Testis (tissue), 3 donors: ENCODE results near the gene PLEKHA8. TPM values are rescaled to one million over a fixed set of nuclear protein-coding genes. Genes with fewer than 3 reads are reported as not detected.
A peak's percentile ranks its signal among the peaks of the same experiment; 100 is the strongest.

Experiments
- DNase-seq: peaks from one replicate; pipeline ENCODE4 v3.0.0-alpha.2; 2019
- H3K27ac ChIP-seq, 2 donors: fragments of 200-600 bp; sonication (generic); one replicate each; pipeline ENCODE4 v1.5.1; 2019
- H3K27me3 ChIP-seq: fragments of 200-600 bp; sonication (generic); one replicate; pipeline ENCODE4 v1.5.1; 2019
- H3K36me3 ChIP-seq: fragments of 200-600 bp; sonication (generic); one replicate; pipeline ENCODE4 v1.5.1; 2017; ENCODE audit warnings: low read depth; ENCODE audit errors: missing control alignments
- H3K4me1 ChIP-seq: fragments of 200-600 bp; sonication (generic); one replicate; pipeline ENCODE4 v1.5.1; 2019
- H3K4me3 ChIP-seq, 2 donors: fragments of 200-600 bp; sonication (generic); one replicate each; pipeline ENCODE4 v1.5.1; 2017 to 2019
- H3K9me3 ChIP-seq: fragments of 200-600 bp; sonication (generic); one replicate; pipeline ENCODE4 v1.5.1; 2017
- POLR2A ChIP-seq: fragments of 450-650 bp; IDR thresholded peaks from one replicate; pipeline ENCODE4 v1.6.1; 2017; ENCODE audit warnings: antibody characterized with exemption, mild to moderate bottlenecking, moderate library complexity
- WGBS, 2 donors: methylation state at CpG; one replicate each; pipeline ENCODE4 v1.1.5; 2018; 5-methylcytosine and 5-hydroxymethylcytosine counted together
- intact Hi-C: fragments of 100-400 bp; cut with DNase I; formaldehyde crosslinking; loops from one replicate; pipeline ENCODE4 v1.15.1; 2023; ENCODE audit warnings: low total_unique reads
- polyA plus RNA-seq: library from polyadenylated mRNA; stranded (reverse); fragments of 350-450 nt; fragmentation: Illumina TruSeq; extraction: RNeasy Lipid Tissue Mini Kit (QIAGEN cat#74804); gene quantifications from one replicate; pipeline ENCODE4 v1.2.3, GENCODE V29; 2014; ENCODE audit warnings: low read depth, low replicate concordance; ENCODE audit not compliant: insufficient read depth
- total RNA-seq, 2 donors: library from RNA; depleted of rRNA; stranded (reverse); fragments of >200 nt; gene quantifications; one replicate each; pipeline ENCODE4 v1.2.3, GENCODE V29; 2016
- TF ChIP-seq, protein P1 (sequence below), 3 experiments: fragments of 450-650 bp in 2 of 3; fragments of 200-600 bp in 1 of 3; sonication (generic) in 1 of 3; IDR thresholded peaks; one replicate each; pipeline ENCODE4 v1.5.1; 2016 to 2019; ENCODE audit warnings: antibody characterized with exemption in 3 of 3, mild to moderate bottlenecking in 2 of 3, moderate library complexity in 1 of 3

PLEKHA8 gene
- total and polyA plus RNA-seq, 3 donors from 2014 or later: 7.1 to 14.5 (median 11.0) TPM

DNA sequence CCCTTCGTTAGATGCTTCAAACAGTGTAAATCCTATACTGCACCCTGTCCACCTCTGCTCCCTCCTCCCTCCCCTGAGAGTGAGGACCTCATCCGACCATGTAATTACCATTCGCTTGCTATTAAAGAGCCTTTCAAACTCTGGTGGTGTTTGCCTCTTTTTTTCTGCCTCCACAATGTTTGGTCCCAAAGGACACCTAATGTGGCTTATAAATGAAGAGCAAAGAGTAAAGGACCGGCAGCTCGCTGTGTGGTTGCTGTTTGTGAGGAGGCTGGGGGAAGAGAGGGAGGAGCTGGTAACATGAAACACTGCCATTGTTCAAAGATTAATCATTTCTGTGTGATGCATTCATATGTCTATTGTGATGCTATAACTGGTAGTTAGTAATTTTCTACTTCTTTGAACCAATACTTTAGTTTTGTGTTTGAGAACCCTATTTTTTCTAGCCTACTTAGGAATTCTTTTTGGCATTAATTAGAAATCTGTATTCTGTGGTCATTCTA is 134.5 kb downstream of the PLEKHA8 start:
- Histone ChIP-seq H3K9me3 (no peaks in the 10 kb centered on the region), H3K36me3 (no peaks in the 10 kb centered on the region), H3K27ac (no peak overlapping the region), H3K27me3 (no peaks in the 10 kb centered on the region), H3K4me3 (no peak overlapping the region), H3K4me1 (peaks cover 4% of the 10 kb centered on the region)
- WGBS, 2 donors: 60 to 65% methylated on average over 5 of the region's 5 CpGs
- DNase-seq: no peak
- intact Hi-C loops: no loop called here
- TF ChIP-seq, protein P1, sequence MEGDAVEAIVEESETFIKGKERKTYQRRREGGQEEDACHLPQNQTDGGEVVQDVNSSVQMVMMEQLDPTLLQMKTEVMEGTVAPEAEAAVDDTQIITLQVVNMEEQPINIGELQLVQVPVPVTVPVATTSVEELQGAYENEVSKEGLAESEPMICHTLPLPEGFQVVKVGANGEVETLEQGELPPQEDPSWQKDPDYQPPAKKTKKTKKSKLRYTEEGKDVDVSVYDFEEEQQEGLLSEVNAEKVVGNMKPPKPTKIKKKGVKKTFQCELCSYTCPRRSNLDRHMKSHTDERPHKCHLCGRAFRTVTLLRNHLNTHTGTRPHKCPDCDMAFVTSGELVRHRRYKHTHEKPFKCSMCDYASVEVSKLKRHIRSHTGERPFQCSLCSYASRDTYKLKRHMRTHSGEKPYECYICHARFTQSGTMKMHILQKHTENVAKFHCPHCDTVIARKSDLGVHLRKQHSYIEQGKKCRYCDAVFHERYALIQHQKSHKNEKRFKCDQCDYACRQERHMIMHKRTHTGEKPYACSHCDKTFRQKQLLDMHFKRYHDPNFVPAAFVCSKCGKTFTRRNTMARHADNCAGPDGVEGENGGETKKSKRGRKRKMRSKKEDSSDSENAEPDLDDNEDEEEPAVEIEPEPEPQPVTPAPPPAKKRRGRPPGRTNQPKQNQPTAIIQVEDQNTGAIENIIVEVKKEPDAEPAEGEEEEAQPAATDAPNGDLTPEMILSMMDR (IDR thresholded peaks at IDR 0.05): no peak
- no peak for TF ChIP-seq POLR2A

DNA sequence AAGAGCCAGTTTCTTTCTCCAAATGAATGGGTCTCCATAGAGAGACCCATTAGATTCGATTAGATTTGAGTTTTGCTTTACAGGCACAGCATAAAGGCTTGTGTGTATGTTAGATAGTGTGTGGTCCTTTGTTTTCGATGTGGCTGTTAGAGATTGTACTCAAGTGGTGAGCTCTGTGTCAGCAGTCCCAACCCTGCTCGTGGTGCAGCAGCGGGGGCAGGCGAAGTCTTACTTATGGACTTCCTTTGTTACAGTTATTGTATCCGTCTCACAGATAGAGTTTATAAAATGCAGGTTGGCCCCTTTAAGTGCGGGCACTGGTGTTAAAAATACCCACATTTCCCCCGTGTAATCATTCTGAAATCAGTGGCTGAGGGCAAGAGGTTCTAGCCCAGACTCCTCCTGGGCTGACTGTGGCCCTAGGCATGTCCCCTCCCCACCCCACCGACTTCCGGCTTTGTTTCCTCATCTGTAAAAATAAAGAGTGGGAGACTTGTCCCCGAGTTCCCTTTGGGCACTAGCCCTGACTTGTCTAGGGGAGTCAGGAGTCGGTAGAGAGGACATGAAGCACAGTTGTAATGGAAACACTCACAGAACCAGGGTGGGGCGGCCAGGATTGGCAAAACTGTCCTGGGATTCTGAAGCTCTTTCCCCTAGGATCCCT is 135.2 kb downstream of the PLEKHA8 start:
- no peak for DNase-seq
- TF ChIP-seq, protein P1 (IDR thresholded peaks at IDR 0.05): no peak
- TF ChIP-seq POLR2A: no peak
- peaks cover 4% of the 10 kb centered on the region for H3K4me1 ChIP-seq
- no peaks in the 10 kb centered on the region for H3K27me3 ChIP-seq
- intact Hi-C loops: no loop called here
- H3K4me3 ChIP-seq: no peak overlapping the region
- H3K9me3 ChIP-seq: no peaks in the 10 kb centered on the region
- whole genome bisulfite sequencing, 2 donors: 60 to 68% methylated on average over 13 of the region's 13 CpGs
- no peak overlapping the region for H3K27ac ChIP-seq
- no peaks in the 10 kb centered on the region for H3K36me3 ChIP-seq

DNA sequence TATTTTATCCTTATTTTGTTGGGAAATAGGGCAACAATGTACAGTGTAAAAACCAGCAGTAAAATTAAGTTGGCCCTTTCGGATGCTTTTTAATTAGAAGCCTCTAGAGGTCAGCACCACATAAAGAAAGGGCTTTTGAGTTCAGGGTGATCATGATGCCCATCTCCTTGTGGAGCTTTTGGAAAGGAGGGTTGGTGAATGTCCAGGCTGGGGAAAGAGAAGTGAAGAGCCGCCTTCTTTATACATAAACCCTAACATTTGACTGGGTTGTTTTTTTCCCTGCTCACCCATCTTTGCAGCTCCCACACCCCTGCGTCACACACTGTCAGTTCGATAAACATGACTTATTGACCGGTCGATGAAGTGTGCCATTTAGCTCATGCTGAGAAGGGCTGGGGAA is 136.4 kb downstream of the PLEKHA8 start:
- Histone ChIP-seq H3K9me3 (no peaks in the 10 kb centered on the region), H3K27ac (no peak overlapping the region), H3K36me3 (no peaks in the 10 kb centered on the region), H3K27me3 (no peaks in the 10 kb centered on the region), H3K4me1 (peaks cover 3% of the 10 kb centered on the region), H3K4me3 (no peak overlapping the region)
- WGBS, 2 donors: 79 to 84% methylated on average over 6 of the region's 6 CpGs
- no peak for DNase-seq
- TF ChIP-seq, protein P1 (IDR thresholded peaks at IDR 0.05): peak in 2 of 3 experiments; percentile 32 to 46
- TF ChIP-seq POLR2A: no peak
- intact Hi-C loops: no loop called here

DNA sequence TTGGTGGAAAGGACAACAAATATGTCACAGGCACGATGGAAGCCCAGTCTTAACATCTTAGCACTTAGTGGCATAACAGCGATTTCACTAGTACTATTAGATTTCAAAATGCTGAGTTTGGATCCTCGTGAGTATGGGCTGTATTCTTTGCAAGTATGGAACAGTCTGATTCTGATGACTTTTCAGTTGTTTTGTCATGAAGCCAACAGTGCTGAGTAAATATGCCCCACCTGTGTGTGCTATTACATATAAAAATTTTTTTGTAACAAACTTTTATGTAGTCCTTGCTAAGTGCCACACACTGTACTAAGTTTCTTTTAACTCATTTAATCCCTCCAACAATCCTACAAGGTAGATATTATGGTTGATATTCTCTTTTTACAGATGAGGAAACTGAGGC is 137.4 kb downstream of the PLEKHA8 start:
- intact Hi-C loops: no loop called here
- H3K4me3 ChIP-seq: no peak overlapping the region
- no peak overlapping the region for H3K27ac ChIP-seq
- no peak for TF ChIP-seq POLR2A
- TF ChIP-seq, protein P1 (IDR thresholded peaks at IDR 0.05): no peak
- no peaks in the 10 kb centered on the region for H3K36me3 ChIP-seq
- H3K9me3 ChIP-seq: no peaks in the 10 kb centered on the region
- H3K4me1 ChIP-seq: no peaks in the 10 kb centered on the region
- no peaks in the 10 kb centered on the region for H3K27me3 ChIP-seq
- DNase-seq: no peak
- WGBS, 2 donors: 87 to 92% methylated on average over 3 of the region's 3 CpGs
